Heart left ventricle (tissue), 13 donors: Measurements from ENCODE around the gene PPP1R7.

Experiments
- POLR2A ChIP-seq, 2 donors: fragments of 450-650 bp; IDR thresholded peaks; one replicate each; pipeline ENCODE4 v1.6.1; 2017; ENCODE audit warnings: antibody characterized with exemption in 2 of 2, mild to moderate bottlenecking in 2 of 2, moderate library complexity in 2 of 2
- TF ChIP-seq, protein P1 (sequence below), 12 donors: fragments of 200-600 bp; sonication (generic) in 4 of 12; IDR thresholded peaks; one replicate each; pipeline versions ENCODE4 v1.5.0 to v1.8.0; 2018 to 2022; ENCODE audit warnings: antibody characterized with exemption in 12 of 12, mild to moderate bottlenecking in 5 of 12
- donor health status: ischemic (EF 13 %, LVEDD 7.1; RV severe dilation, severe dysfunction).
- donor health status: DM: no; HTN: yes; CAD: no.
- donor health status: DM: no; HTN: no; CAD: no.
- donor health status: ischemic (EF 25% LVEDD 6.9; RV normal size, moderate dysfunction).
- donor health status: ischemic (EF 25% LVEDD 5.7; RV mildly dilated, moderate dysfunction).
- donor health status: ischemic (EF 35%, LVEDD 5.7; RV mildly dilated, moderate dysfunction).
- donor health status: nonischemic (EF 11% LVEDD 7.7; RV severe dilation, severe dysfunction).
- donor health status: DM: yes; HTN: yes; CAD: no.
- donor health status: PGD.
- donor health status: ischemic (EF 29% LVEDD 5.4; RV normal size, mild dysfunction).
- donor health status: nonischemic (EF 23%, LVEDD 6.1; RV moderate dilation, normal function).

DNA sequence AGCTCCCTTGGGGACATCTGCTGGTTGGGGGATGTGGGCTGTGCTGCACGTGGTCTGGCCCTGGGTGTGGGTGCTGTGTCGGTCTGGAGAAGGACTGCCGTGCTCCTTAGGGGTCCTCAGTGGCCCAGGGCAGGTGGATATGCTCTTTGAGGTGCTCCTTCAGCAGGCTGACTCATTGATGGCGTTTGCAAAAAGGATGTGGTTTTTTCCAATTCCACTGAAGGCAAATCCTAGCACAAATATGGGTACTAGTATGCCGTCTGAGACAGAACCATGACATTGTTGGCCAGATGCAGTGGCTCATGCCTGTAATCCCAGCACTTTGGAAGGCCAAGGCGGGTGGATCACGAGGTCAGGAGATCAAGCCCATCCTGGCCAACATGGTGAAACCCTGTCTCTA lies 3.3 kb downstream of the PPP1R7 start:
- TF ChIP-seq, protein P1, sequence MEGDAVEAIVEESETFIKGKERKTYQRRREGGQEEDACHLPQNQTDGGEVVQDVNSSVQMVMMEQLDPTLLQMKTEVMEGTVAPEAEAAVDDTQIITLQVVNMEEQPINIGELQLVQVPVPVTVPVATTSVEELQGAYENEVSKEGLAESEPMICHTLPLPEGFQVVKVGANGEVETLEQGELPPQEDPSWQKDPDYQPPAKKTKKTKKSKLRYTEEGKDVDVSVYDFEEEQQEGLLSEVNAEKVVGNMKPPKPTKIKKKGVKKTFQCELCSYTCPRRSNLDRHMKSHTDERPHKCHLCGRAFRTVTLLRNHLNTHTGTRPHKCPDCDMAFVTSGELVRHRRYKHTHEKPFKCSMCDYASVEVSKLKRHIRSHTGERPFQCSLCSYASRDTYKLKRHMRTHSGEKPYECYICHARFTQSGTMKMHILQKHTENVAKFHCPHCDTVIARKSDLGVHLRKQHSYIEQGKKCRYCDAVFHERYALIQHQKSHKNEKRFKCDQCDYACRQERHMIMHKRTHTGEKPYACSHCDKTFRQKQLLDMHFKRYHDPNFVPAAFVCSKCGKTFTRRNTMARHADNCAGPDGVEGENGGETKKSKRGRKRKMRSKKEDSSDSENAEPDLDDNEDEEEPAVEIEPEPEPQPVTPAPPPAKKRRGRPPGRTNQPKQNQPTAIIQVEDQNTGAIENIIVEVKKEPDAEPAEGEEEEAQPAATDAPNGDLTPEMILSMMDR (IDR thresholded peaks at IDR 0.05), result no peak
- no peak for TF ChIP-seq POLR2A (IDR thresholded peaks at IDR 0.05)
